D341Med (cell line): ENCODE results near the gene POLR3E.
"Not testable (repeated sequence)": the region's sequence is repeated elsewhere in the genome, so short reads cannot be mapped to it uniquely, and the experiment has no call there.

Source experiments
- DNase-seq: peaks from one replicate; pipeline ENCODE4 v3.0.0; 2012; ENCODE audit warnings: low spot score

POLR3E gene

GRCh38 chr16:22335668-22336246, 38.5 kb downstream of the POLR3E start:
- no peak for DNase-seq

- DNase-seq: no peak
These were observed 39.4 kb downstream of the POLR3E start for GRCh38 chr16:22336581-22336980.

GRCh38 chr16:22337045-22337444, 39.8 kb downstream of the POLR3E start:
- DNase-seq: no peak

- DNase-seq: no peak
These were observed 40.8 kb downstream of the POLR3E start for GRCh38 chr16:22337849-22338635.

GRCh38 chr16:22340945-22341344, 43.7 kb downstream of the POLR3E start:
- no peak for DNase-seq

GRCh38 chr16:22342082-22342481, 44.9 kb downstream of the POLR3E start:
- no peak for DNase-seq

GRCh38 chr16:22346483-22346882, 49.3 kb downstream of the POLR3E start:
- DNase-seq: no peak

- DNase-seq: no peak
These were observed 50.1 kb downstream of the POLR3E start for GRCh38 chr16:22347100-22347820.

GRCh38 chr16:22348291-22348690, 51.1 kb downstream of the POLR3E start:
- DNase-seq: no peak

GRCh38 chr16:22351017-22351416, 53.8 kb downstream of the POLR3E start:
- not testable (repeated sequence) for DNase-seq

- no peak for DNase-seq
These were observed 54.9 kb downstream of the POLR3E start for GRCh38 chr16:22352140-22352539.

- DNase-seq: no peak
These were observed 55.5 kb downstream of the POLR3E start for GRCh38 chr16:22352723-22353122.

- no peak for DNase-seq
These were observed 56.1 kb downstream of the POLR3E start for GRCh38 chr16:22353191-22353919.

- DNase-seq: no peak
These were observed 56.8 kb downstream of the POLR3E start for GRCh38 chr16:22353933-22354541.

- no peak for DNase-seq
These were observed 58.3 kb downstream of the POLR3E start for GRCh38 chr16:22355487-22355908.

- DNase-seq: peak; percentile 63
These were observed 59.9 kb downstream of the POLR3E start for GRCh38 chr16:22356930-22357634.

- no peak for DNase-seq
These were observed 60.4 kb downstream of the POLR3E start for GRCh38 chr16:22357635-22357971.

- no peak for DNase-seq
These were observed 60.8 kb downstream of the POLR3E start for GRCh38 chr16:22358000-22358399.

GRCh38 chr16:22359679-22360078, 62.5 kb downstream of the POLR3E start:
- no peak for DNase-seq

- DNase-seq: no peak
These were observed 63.9 kb downstream of the POLR3E start for GRCh38 chr16:22360963-22361659.

GRCh38 chr16:22364241-22364640, 67.0 kb downstream of the POLR3E start:
- DNase-seq: no peak
